CD4-positive, alpha-beta T cell treated with Interleukin-21 for 1 hour (primary cell): ENCODE results near the gene MKRN2.
"Not testable (repeated sequence)": the region's sequence is repeated elsewhere in the genome, so short reads cannot be mapped to it uniquely, and the experiment has no call there.

Experiments used
- DNase-seq: peaks from one replicate; pipeline ENCODE4 v3.0.0-alpha.2; 2020

Gene MKRN2

GRCh38 chr3:12591456-12591855 lies 34.6 kb downstream of the MKRN2 start:
- DNase-seq, result no peak

- no peak for DNase-seq
Observed at GRCh38 chr3:12591997-12592715, 35.3 kb downstream of the MKRN2 start.

DNA sequence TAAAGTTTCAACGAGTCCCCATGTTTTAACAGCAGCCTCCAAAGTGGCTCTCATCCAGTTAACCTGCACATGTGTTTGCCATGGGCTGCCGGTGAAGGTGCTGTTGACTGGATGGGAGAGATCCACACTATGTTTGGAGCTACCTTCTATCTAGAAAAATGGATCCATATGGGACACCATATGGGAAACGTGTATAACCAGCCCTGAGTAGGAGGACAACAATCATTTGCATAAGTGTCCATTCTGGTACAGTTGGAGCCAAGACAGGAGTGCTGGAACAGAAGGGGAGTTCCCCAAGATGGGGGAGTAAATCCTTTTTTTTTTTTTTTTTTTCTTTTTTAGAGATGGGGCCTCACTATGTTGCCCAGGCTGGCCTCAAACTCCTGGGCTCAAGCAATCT lies 36.6 kb downstream of the MKRN2 start:
- DNase-seq, result no peak

GRCh38 chr3:12598890-12599289 lies 42.0 kb downstream of the MKRN2 start:
- DNase-seq, result no peak

DNA sequence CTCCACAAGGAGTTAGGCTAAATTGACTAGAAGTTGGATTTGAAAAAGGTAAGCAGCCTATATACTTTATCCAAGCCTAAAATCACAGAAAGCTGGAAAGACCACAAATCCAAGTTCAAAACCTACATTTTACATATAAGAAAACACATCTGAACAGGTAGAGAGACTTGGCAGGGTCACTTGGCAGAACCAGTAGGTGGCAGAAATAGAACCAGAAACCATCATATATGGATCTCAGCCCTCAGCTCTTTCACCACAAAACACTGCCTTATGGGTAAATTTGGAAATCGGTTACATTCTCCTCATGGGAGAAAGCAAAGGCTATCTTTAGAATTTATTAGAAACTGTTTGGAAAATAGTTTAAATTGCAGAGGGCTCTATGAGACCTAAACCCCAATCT lies 44.2 kb downstream of the MKRN2 start:
- DNase-seq, result no peak

DNA sequence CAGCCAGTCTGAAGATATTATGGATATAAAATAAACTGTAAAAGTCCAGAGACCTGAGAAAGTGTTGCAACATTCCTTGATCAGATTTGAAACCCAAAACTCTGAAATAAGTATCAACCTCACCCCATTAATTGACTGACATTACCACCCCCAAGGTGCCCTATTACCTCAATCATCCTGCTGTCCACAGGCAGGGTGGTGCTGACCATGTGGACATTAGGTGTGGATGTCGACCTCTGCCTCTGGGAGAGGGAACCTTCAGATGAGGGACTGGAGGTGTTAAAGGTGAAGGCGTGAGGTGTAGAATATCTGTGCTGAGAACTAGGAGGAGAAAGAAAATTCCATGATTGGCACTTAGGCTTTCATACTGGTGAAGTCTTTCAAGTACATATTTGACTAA lies 47.1 kb downstream of the MKRN2 start:
- DNase-seq, result no peak

DNA sequence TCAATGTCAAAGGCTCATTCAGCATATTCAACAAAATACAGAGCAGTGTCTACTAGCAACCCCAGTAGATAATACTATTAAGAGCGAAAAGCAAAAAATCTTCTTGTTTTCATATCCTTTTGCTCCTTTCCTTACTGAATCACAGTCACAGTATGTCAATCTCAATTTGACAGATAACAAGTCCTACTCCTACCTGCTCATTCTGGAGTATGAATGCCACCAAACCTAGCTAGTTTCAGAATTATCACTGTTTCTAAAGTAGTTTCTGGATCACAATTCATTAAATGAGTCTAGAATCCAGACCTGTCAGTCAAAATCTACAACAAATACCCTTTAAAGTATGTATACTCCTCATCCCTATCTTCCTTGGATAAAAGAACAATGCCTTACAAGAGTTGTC lies 51.5 kb downstream of the MKRN2 start:
- no peak for DNase-seq

DNA sequence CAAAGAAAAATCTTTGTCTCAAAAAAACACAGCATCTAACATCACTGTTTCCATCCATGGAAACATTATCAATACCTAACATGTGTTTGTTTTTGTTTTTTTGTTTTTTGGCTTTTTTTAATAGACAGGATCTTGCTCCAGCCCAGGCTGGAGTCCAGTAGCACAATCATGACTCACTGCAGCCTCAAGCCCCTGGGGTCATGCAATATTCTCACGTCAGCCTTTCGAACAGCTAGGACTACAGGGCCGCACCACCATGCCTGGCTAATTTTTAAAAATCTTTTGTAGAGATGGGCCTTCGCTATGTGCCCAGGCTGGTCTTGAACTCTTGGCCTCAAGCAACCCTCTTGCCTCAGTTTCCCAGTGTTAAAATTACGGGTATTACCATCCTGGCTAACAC lies 54.2 kb downstream of the MKRN2 start:
- no peak for DNase-seq

DNA sequence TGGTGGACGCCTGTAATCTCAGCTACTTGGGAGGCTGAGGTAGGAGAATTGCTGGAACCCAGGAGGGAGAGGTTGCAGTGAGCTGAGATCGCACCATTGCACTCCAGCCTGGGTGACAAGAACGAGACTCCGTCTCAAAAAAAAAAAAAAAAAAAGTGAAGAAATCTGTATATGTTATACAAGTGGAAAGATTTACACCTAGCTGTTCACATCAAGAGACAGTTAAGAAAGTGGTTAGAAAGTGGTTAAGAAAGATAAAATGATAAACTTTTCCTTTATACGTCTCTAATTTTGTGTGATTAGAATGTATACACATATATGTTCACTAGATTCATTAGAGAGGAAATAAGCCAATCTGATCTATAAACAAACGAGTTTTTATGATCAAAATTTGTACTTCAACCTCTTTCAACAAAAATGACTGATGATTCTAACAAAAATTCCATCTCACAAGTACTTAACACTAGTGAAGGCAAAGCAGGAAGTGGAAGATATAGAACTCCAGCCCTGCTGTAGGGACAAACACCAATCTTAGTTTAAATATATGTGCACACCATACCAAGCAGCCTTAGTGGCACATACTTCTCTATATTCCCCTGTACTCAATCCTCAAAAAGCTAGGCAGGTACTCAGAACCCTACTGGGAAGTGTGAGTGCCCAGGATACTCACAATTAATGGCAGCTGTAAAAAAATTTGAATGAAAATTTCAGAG lies 55.8 kb downstream of the MKRN2 start:
- no peak for DNase-seq

DNA sequence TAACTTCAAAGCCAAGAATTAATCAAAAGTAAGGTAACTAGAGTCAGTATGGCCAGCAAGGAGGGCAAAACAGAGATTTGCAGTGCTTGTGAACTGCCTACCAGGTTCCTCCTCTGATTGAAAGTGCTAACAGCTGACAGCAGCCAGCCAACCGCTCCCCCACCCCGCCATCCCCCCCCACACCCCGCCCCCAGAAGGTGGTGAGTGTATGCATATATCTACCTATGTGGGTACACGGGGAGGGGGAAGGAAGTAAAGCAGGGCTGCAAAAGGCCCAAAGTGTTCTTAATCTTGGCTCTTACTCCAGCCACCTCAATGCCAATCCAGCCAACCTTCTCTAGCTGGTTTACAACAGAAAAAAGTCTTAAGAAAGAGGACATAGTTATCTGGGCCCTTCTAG lies 56.4 kb downstream of the MKRN2 start:
- DNase-seq, result no peak

GRCh38 chr3:12615266-12615665 lies 58.4 kb downstream of the MKRN2 start:
- DNase-seq, result no peak

- no peak for DNase-seq
Observed at GRCh38 chr3:12618426-12618825, 61.5 kb downstream of the MKRN2 start.

- DNase-seq, result no peak
Observed at GRCh38 chr3:12620305-12620704, 63.4 kb downstream of the MKRN2 start.

- no peak for DNase-seq
Observed at GRCh38 chr3:12620729-12621128, 63.8 kb downstream of the MKRN2 start.

DNA sequence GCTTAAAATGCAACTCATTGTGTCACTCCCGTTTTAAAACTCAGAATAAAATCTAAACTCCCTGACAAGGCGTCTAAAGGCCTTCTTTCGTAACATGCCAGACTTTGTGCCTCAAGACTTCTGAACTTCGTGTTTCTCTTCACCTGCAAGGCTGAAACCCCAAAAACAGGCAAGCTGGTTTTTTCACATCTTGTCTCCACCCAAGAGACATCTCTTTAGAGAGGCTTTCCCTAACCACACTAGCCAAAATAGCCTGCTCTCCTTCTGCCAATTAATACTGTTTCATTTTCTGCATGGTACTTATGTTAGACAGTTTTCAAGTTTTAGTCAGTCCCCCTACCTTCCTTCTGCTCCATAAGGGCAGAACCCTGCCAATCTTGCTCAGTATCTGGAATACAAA lies 65.4 kb downstream of the MKRN2 start:
- no peak for DNase-seq

DNA sequence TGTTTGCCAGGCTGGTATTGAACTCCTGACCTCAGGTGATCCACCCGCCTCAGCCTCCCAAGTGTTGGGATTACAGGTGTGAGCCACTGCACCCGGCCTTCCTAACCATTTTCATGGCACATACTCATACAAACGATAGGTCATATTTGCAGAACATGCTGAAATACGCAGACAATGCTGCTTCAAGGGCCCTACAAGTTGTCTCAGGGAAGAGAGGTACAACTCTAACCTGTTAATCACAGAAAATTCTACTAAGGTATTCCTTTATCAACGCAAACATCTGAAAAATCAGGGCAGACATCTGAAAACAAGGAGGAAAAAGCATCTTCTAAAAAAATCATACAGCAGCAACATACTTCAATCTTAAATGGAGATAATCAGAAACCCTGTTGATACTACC lies 67.2 kb downstream of the MKRN2 start:
- DNase-seq, result no peak

- DNase-seq, result not testable (repeated sequence)
Observed at GRCh38 chr3:12624964-12625363, 68.1 kb downstream of the MKRN2 start.

- no peak for DNase-seq
Observed at GRCh38 chr3:12627370-12627769, 70.5 kb downstream of the MKRN2 start.

DNA sequence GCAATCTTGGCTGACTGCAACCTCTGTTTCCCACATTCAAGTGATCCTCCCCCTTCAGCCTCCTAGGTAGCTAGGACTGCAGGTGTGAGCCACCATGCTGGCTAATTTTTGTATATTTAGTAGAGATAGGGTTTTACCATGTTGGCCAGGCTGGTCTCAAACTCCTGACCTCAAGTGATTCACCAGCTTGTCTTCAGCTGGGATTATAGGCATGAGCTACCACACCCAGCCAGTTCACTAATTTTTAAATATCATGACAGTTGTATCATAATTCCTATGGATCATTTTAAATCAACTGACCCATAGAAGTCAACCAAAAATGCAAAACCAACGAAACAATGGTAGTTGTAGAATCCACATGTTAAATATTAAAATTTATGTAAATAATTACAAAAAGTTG lies 71.9 kb downstream of the MKRN2 start:
- DNase-seq, result no peak

DNA sequence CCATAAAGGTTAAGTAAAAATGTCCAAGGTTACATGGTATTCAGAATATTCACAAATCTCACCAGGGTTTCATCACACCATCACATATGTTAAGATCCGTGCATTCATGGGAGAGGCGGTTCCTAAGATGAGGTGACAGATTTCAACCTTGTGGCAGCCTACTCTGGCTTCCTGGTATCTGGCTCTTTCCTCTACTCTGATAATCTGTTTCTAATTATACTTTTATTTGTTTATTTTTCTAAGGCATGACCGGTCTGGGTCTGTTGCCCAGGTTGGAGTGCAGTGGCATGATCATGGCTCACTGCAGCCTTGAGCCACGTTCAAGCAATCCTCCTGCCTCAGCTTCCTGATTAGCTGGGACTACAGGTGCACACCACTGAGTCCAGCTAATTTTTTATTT lies 72.7 kb downstream of the MKRN2 start:
- DNase-seq, result no peak

- DNase-seq, result no peak
Observed at GRCh38 chr3:12630292-12630691, 73.4 kb downstream of the MKRN2 start.

DNA sequence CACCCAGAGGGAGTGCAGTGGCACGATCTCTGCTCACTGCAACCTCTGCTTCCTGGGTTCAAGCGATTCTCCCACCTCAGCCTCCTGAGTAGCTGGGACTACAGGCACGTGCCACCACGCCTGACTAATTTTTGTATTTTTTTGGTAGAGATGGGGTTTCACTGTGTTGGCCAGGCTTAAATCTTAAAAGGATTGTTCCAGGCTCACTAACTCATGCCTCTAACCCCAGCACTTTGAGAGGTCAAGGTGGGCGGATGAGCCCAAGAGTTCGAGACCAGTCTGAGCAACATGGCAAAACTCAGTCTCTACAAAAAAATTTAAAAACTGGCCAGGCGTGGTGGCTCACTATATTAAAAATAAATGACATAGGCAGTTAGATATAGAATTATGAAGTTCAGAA lies 74.0 kb downstream of the MKRN2 start:
- not testable (repeated sequence) for DNase-seq

DNA sequence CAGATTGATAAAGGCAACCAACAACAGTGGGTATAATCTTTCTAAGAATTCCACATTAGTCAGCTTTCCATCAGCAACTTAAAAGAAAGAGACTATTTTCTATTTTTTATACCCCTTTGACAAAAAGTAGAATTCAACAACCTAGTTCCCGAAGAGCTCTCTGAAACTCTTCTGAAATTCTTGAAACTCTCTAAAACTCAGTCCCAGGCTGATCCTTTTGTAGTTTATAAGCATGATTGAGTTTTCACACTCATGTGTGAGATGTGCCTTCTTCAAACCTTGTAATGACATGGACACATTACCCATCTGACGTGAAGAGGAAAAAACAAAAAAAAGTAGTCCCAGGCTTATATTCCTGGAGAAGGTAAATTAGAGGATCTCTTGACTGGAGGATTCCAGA lies 75.6 kb downstream of the MKRN2 start:
- no peak for DNase-seq

DNA sequence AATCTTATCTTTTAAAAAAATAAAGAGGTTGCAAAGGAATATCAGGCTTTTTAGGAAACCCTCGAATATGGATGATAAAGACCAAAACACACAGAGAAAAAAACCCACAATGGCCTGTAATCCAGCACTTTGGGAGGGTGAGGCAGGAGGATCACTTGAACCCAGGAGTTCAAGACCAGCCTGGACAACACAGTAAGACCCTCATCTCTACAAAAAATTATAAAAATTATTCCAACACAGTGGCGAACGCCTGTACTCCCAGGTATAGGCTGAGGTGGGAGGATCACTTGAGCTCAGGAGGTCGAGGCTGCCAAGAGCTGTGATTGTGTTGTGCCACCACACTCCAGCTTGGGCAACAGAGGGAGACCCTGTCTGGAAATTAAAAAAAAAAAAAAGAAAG lies 76.2 kb downstream of the MKRN2 start:
- no peak for DNase-seq
